IMR-90 (cell line): Measurements from ENCODE around the gene OSBPL1A.

Source experiments
- BHLHE40 ChIP-seq: fragments of 150-350 bp; IDR thresholded peaks from 2 replicates; pipeline ENCODE4 v1.6.1; 2016; ENCODE audit warnings: mild to moderate bottlenecking, low read depth, low read length
- CEBPB ChIP-seq: IDR thresholded peaks from 2 replicates; pipeline ENCODE4 v1.6.1; 2012; ENCODE audit warnings: low read depth, low read length, improper control_type of control experiment
- CHD1 ChIP-seq: IDR thresholded peaks from 2 replicates; pipeline ENCODE4 v1.6.1; 2012; ENCODE audit warnings: low read depth, low read length, improper control_type of control experiment
- MAFK ChIP-seq: IDR thresholded peaks from 2 replicates; pipeline ENCODE4 v1.6.1; 2012; ENCODE audit warnings: low read depth, low read length, improper control_type of control experiment
- MAZ ChIP-seq: IDR thresholded peaks from 2 replicates; pipeline ENCODE4 v1.6.1; 2012; ENCODE audit warnings: low read depth, mild to moderate bottlenecking, low read length, improper control_type of control experiment, moderate library complexity, borderline replicate concordance
- MXI1 ChIP-seq: IDR thresholded peaks from 2 replicates; pipeline ENCODE4 v1.6.1; 2012; ENCODE audit warnings: low read depth, mild to moderate bottlenecking, low read length, moderate library complexity, borderline replicate concordance
- POLR2A ChIP-seq: IDR thresholded peaks from 2 replicates; pipeline ENCODE4 v1.6.1; 2012; ENCODE audit warnings: mild to moderate bottlenecking, low read depth, low read length
- RAD21 ChIP-seq: IDR thresholded peaks from 2 replicates; pipeline ENCODE4 v1.6.1; 2012; ENCODE audit warnings: low read length, improper control_type of control experiment
- RCOR1 ChIP-seq: IDR thresholded peaks from 2 replicates; pipeline ENCODE4 v1.6.1; 2012; ENCODE audit warnings: mild to moderate bottlenecking, low read length, improper control_type of control experiment; ENCODE audit not compliant: insufficient replicate concordance
- RFX5 ChIP-seq: IDR thresholded peaks from 2 replicates; pipeline ENCODE4 v1.8.0; 2012; ENCODE audit warnings: low read depth, mild to moderate bottlenecking, low read length, moderate library complexity
- TF ChIP-seq, protein P1 (sequence below): conservative IDR thresholded peaks from 2 replicates; pipeline ENCODE4 v1.5.1; 2012; ENCODE audit warnings: mild to moderate bottlenecking, low read depth, low read length, improper control_type of control experiment
- TF ChIP-seq, protein P2 (sequence below): fragments of 150-350 bp; IDR thresholded peaks from 2 replicates; pipeline ENCODE4 v1.6.1; 2017; ENCODE audit warnings: mild to moderate bottlenecking, antibody characterized with exemption, low read length, low read depth

DNA sequence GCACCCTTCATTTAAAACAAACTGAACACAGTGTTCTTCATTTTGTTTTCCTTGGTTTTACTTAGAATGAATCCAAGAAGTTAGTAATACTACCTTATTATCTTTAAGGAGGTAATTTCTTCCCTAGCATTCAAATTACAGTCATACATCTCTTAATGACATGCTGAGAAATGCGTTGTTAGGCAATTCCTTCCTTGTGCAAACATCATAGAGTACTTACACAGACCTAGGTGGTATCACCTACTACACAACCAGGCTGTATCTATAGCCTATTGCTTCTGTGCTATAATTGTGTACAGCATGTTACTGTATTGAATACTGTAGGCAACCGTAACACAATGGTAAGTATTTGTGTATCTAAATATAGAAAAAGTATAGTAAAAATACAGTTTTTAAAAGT is 267.1 kb downstream of the OSBPL1A start:
- TF ChIP-seq POLR2A (no peak), RCOR1 (no peak), RAD21 (no peak), MAFK (no peak), CEBPB (no peak), MAZ (no peak), BHLHE40 (no peak), MXI1 (no peak), RFX5 (no peak), CHD1 (no peak)
- TF ChIP-seq, protein P1, sequence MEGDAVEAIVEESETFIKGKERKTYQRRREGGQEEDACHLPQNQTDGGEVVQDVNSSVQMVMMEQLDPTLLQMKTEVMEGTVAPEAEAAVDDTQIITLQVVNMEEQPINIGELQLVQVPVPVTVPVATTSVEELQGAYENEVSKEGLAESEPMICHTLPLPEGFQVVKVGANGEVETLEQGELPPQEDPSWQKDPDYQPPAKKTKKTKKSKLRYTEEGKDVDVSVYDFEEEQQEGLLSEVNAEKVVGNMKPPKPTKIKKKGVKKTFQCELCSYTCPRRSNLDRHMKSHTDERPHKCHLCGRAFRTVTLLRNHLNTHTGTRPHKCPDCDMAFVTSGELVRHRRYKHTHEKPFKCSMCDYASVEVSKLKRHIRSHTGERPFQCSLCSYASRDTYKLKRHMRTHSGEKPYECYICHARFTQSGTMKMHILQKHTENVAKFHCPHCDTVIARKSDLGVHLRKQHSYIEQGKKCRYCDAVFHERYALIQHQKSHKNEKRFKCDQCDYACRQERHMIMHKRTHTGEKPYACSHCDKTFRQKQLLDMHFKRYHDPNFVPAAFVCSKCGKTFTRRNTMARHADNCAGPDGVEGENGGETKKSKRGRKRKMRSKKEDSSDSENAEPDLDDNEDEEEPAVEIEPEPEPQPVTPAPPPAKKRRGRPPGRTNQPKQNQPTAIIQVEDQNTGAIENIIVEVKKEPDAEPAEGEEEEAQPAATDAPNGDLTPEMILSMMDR = no peak
- TF ChIP-seq, protein P2, sequence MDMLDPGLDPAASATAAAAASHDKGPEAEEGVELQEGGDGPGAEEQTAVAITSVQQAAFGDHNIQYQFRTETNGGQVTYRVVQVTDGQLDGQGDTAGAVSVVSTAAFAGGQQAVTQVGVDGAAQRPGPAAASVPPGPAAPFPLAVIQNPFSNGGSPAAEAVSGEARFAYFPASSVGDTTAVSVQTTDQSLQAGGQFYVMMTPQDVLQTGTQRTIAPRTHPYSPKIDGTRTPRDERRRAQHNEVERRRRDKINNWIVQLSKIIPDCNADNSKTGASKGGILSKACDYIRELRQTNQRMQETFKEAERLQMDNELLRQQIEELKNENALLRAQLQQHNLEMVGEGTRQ = no peak
